ENCODE measurements around the gene LIF.

Gene LIF

DNA sequence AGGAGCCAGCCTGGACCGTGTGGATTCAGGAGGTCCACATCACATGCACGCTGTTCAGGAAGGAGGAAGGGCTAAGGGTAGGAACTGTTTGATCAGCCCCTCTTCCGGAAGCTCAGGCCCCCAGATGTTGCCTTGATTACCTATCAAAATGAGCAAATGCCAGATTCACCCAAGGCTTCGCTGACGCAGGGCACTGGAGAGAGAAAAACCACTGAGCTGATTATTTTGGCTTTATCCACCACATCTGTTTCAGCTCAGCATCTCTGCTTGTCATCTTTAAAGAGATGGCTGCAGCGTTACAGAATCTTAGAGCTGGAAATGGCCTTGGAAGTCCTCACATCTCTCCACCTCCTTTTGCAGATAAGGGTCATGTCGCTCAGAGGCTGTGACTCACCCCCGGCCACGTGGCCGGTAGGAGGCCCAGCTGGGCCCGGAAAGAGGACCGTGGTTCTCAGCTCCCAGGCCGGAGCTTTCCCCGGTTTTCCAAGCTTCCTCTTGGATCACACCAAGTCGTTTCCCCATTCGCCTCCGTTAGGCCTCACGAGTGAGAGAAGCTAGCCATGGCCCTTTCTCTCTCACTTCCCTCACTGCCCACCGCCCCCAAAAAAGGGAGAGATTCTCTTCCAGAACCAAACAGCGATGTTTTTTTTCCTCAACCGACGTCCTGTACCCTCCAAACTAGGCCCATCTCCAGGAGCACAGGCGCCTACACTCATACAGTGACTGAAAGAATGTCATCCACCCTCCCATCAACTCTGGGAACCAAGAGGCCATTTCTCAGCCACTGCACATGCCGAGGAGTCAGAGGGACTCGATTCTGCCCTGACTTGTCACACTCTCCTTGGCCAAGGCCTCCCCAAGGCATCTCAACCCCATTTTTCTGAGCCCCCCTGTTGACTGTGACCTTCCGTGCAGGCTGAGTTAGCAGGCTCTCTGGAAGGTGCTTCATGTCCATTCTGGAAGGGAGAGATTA lies 37.6 kb downstream of the LIF start:
- H3K27ac ChIP-seq, result no peak overlapping the region
- TF ChIP-seq ZFX (IDR thresholded peaks at IDR 0.05; ENCODE audit: borderline replicate concordance), result no peak
- TF ChIP-seq CTCF (IDR thresholded peaks at IDR 0.05), result no peak

DNA sequence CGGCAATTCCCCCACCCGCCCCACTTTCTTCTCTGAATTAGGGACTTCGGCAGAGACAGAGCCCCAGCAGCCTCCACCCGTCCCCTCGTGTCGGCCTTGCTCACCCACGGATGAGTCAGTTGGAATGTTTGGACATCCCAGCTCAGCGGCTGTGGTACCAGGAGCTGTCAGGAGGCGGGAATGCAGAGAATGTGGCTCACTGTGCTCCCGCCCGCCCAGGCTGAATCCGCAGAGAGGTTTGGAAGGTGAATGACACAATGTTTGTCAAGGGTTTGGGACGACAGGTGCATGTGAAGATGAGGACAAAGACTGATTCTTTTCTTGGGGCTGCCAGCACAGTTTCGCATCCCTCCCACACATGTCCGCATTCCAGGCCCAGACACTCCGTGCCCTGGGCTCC lies 39.6 kb downstream of the LIF start:
- no peak overlapping the region for H3K27ac ChIP-seq
- TF ChIP-seq CTCF (IDR thresholded peaks at IDR 0.05), result no peak
- TF ChIP-seq ZFX (IDR thresholded peaks at IDR 0.05; ENCODE audit: borderline replicate concordance), result no peak

DNA sequence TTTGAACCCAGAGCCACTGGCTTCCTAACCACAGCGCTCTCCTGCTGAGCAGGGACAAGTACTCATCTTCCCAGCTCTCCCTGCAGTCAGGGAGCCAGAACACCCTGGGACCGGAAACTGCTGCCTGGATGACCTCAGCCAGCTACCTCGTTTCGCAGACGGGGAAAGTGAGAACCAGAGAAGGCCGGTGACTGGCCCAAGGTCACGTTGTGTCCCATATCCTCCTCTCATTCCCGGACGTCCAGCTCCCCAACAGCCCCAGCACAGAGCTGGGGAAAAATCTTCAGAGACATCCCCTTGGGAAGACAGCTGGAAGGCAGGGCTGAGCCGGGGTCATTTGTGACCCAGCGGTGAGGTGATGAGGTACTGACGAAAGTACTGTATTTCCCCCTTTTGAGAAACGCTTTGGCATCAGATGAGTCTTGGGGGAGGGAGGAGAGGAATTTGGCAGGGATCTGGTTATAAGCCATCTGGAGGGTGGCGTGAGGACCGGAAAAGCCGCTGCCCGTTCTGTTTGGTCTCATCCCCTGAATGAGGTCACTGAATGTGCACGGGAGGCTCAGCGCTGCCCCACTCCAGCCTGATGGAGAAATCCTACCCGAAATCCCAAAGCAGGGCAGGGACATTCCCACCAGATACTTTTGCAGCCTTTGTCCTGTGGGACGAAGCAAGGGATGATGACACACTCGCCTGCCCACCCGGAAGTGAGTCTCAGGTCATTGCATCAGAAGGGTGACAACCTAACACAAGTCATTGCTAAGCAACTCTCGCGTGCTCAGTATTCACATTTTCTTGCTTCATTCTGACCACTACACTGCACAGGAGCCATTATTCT lies 41.1 kb downstream of the LIF start:
- TF ChIP-seq ZFX (IDR thresholded peaks at IDR 0.05; ENCODE audit: borderline replicate concordance), result no peak
- no peak for TF ChIP-seq CTCF (IDR thresholded peaks at IDR 0.05)
- no peak overlapping the region for H3K27ac ChIP-seq

GRCh38 chr22:30204742-30205111 lies 41.8 kb downstream of the LIF start:
- H3K27ac ChIP-seq, result no peak overlapping the region

DNA sequence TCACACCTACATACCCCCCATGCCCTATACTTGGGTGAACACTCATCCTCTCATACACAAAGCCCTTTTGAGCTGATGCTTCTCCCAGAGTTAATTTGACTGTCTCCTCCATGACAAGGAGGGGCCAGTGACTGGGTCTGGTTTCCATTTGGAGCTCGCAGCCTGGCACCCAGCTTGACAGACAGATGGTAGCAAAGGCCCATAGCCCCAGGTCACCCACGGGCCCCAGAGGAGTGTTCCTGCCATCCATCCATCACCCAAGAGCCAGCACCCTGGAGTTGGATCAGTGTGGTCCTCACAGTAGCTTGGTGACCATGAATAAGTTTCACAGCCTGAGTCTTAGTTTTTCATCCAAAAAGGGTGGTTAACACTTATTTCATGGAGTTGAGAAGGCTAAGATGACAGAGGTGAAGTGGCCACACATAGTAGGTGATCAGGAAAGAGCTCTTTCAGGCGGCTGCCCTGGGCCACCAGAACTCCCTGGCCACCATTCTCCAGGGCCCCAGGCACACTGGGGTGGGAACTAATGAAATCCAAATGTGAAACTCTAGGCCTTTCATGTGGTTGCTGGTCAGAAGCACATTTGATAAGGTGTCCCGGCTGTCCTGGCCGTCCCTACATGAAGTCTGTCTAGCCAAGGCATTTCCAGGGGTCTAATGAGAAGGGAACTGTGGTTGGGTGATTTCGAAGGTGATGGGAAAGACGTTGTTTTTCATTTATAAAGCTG lies 42.4 kb downstream of the LIF start:
- H3K27ac ChIP-seq, result no peak overlapping the region
- TF ChIP-seq CTCF (IDR thresholded peaks at IDR 0.05) (no peak), ZFX (IDR thresholded peaks at IDR 0.05; ENCODE audit: borderline replicate concordance) (no peak)

More at GRCh38 chr22:30204742-30205111, 41.8 kb downstream of the LIF start:
- TF ChIP-seq CTCF (IDR thresholded peaks at IDR 0.05) (no peak), ZFX (IDR thresholded peaks at IDR 0.05; ENCODE audit: borderline replicate concordance) (no peak)

DNA sequence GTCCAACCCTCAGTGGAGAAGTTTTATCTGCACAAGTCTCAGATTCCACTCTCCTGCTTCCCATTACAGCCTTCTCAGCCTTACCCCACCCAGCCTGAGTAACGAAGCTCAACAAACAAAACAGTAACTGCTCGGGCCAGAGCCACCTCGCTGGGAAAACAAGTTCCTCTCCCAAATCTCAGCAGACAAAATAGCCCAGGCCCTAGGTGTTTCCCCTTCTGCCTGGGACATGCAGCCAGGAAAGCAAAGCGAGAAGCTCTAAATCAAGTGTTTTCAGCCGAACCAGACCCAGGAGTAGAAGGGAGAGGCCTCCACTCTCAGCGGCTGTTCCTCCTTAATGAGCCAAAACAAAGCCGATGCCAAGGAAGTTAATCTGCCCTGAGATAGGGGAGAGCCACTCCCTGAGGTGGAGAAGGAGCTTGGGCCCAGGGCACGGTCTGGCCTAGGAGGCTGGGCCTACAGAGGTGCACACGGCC lies 44.0 kb downstream of the LIF start:
- H3K27ac ChIP-seq, result peak overlapping the region; percentile 49
- TF ChIP-seq CTCF (IDR thresholded peaks at IDR 0.05) (no peak), ZFX (IDR thresholded peaks at IDR 0.05; ENCODE audit: borderline replicate concordance) (no peak)

All from 22Rv1 (cell line).